GM12878 (cell line): ENCODE measurements around the gene DNMT3B. TPM values are rescaled to one million over a fixed set of nuclear protein-coding genes. Genes with fewer than 3 reads are reported as not detected.

Experiments used
- ATAC-seq: fragments of 200-7000 bp; cut with Tn5 transposase; 3 replicates; pipeline ENCODE4 v1.9.1; 2020; ENCODE audit warnings: mild to moderate bottlenecking, moderate library complexity
- BruUV-seq: library from RNA; stranded (reverse); fragments of 400-500 nt; replicated peaks from 2 replicates; lab custom pipeline; 2021; lab: Mats Ljungman, UMichigan
- CTCF ChIA-PET: fragments of 300-600 bp; sonication (Branson Sonifier 250); formaldehyde crosslinking; extraction: SDS; loops from one replicate; lab custom pipeline; 2021; ENCODE audit warnings: inconsistent platforms; lab: Yijun Ruan, JAX
- POLR2A ChIA-PET: fragments of 350-600 bp; formaldehyde crosslinking; extraction: SDS; loops from one replicate; lab custom pipeline; 2021; ENCODE audit warnings: inconsistent platforms; lab: Charles Lee
- RAD21 ChIA-PET: fragments of 300-600 bp; sonication (Branson Sonifier 250); formaldehyde crosslinking; loops from one replicate; lab custom pipeline; 2023; ENCODE audit warnings: antibody characterized with exemption; ENCODE audit not compliant: unreplicated experiment; lab: Charles Lee
- SMC1A ChIA-PET: fragments of 300-600 bp; sonication (Branson Sonifier 250); formaldehyde crosslinking; loops from one replicate; lab custom pipeline; 2023; ENCODE audit not compliant: unreplicated experiment, uncharacterized antibody; lab: Charles Lee
- DNase-seq: peaks from one replicate; pipeline ENCODE4 v3.0.0-alpha.2; 2011; ENCODE audit warnings: low read depth, low spot score
- FAIRE-seq: peaks from 3 replicates; lab custom pipeline; 2011; peaks lifted over from hg19 to GRCh38; lab: Jason Lieb, UNC
- H2AFZ ChIP-seq: 2 replicates; pipeline ENCODE4 v1.6.0; 2011; ENCODE audit warnings: low read depth, low read length, control low read depth; ENCODE audit not compliant: control insufficient read depth
- H3K27ac ChIP-seq: 2 replicates; pipeline ENCODE4 v1.5.1; 2011; ENCODE audit warnings: control low read depth; ENCODE audit not compliant: control insufficient read depth, insufficient read depth
- H3K27me3 ChIP-seq, 2 experiments: replicated peaks in 1 of 2; 2 replicates each; pipeline versions ENCODE4 v1.6.0 to v1.6.1; 2011; ENCODE audit warnings: low read length in 1 of 2; ENCODE audit not compliant: control insufficient read depth in 2 of 2, insufficient read depth in 2 of 2
- H3K36me3 ChIP-seq, 2 experiments: 2 replicates each; pipeline ENCODE4 v1.5.1; 2011; ENCODE audit warnings: low read length in 1 of 2; ENCODE audit not compliant: control insufficient read depth in 2 of 2, insufficient read depth in 2 of 2
- H3K4me1 ChIP-seq: 2 replicates; pipeline ENCODE4 v1.6.1; 2011; ENCODE audit warnings: mild to moderate bottlenecking, low read length, moderate library complexity, mixed read lengths; ENCODE audit not compliant: control insufficient read depth, insufficient read depth
- H3K4me2 ChIP-seq: 2 replicates; pipeline ENCODE4 v1.6.0; 2011; ENCODE audit warnings: control low read depth; ENCODE audit not compliant: control insufficient read depth, insufficient read depth
- H3K4me3 ChIP-seq: fragments of 200-600 bp; sonication (generic); 2 replicates; pipeline ENCODE4 v1.5.1; 2016
- H3K79me2 ChIP-seq: 2 replicates; pipeline ENCODE4 v1.6.0; 2011; ENCODE audit warnings: low read length; ENCODE audit not compliant: control insufficient read depth, insufficient read depth
- H3K9ac ChIP-seq: 2 replicates; pipeline ENCODE4 v1.8.0; 2011; ENCODE audit warnings: low read length, control low read depth, mixed read lengths; ENCODE audit not compliant: control insufficient read depth, insufficient read depth
- H3K9me3 ChIP-seq: replicated peaks from 3 replicates; pipeline ENCODE4 v1.5.1; 2011; ENCODE audit warnings: mild to moderate bottlenecking, low read length; ENCODE audit not compliant: control insufficient read depth, insufficient read depth
- H4K20me1 ChIP-seq: 2 replicates; pipeline ENCODE4 v1.6.0; 2011; ENCODE audit not compliant: control insufficient read depth, insufficient read depth
- ATF7 ChIP-seq: fragments of 450-650 bp; IDR thresholded peaks from 2 replicates; pipeline ENCODE4 v1.6.1; 2016; ENCODE audit warnings: low read depth, mild to moderate bottlenecking
- CEBPB ChIP-seq, 2 experiments: fragments of 150-350 bp in 1 of 2; IDR thresholded peaks; 2 replicates each; pipeline ENCODE4 v1.6.1; 2012 to 2014; ENCODE audit warnings: low read depth in 2 of 2, low read length in 2 of 2, borderline replicate concordance in 1 of 2, inconsistent platforms in 1 of 2
- EED ChIP-seq: sonication (generic); IDR thresholded peaks from 2 replicates; pipeline ENCODE4 v1.6.1; 2016; ENCODE audit warnings: antibody characterized with exemption, low read depth
- ETV6 ChIP-seq, 2 experiments: fragments of 450-650 bp in 1 of 2; IDR thresholded peaks in 1 of 2; conservative IDR thresholded peaks in 1 of 2; 2 replicates each; pipeline ENCODE4 v1.6.1; 2014; ENCODE audit warnings: antibody characterized with exemption in 1 of 2, borderline replicate concordance in 1 of 2, low read depth in 1 of 2, mild to moderate bottlenecking in 1 of 2, moderate library complexity in 1 of 2
- KAT2A ChIP-seq: conservative IDR thresholded peaks from 2 replicates; pipeline ENCODE4 v1.6.1; 2011; ENCODE audit warnings: low read depth, low read length; ENCODE audit not compliant: control insufficient read depth
- MTA2 ChIP-seq: fragments of 450-650 bp; IDR thresholded peaks from 2 replicates; pipeline ENCODE4 v1.6.1; 2016; ENCODE audit warnings: low read depth, mild to moderate bottlenecking, moderate library complexity
- SMAD5 ChIP-seq: IDR thresholded peaks from 2 replicates; pipeline ENCODE4 v1.6.1; 2016; ENCODE audit warnings: antibody characterized with exemption, low read depth
- ZNF592 ChIP-seq: fragments of 450-650 bp; IDR thresholded peaks from 2 replicates; pipeline ENCODE4 v1.6.1; 2017; ENCODE audit warnings: mild to moderate bottlenecking, moderate library complexity
- WGBS: methylation state at CpG from one replicate; pipeline ENCODE4 v1.1.6; 2016; ENCODE audit warnings: low lambda C conversion rate; ENCODE audit not compliant: insufficient replicate concordance, insufficient coverage; ENCODE audit errors: missing lambda C conversion rate; 5-methylcytosine and 5-hydroxymethylcytosine counted together
- in situ Hi-C: fragments of 300-500 bp; cut with MboI; formaldehyde crosslinking; loops from 9 replicates; pipeline ENCODE4 v1.14.3; 2018; ENCODE audit warnings: mixed read lengths
- intact Hi-C: fragments of 100-400 bp; cut with micrococcal nuclease; formaldehyde crosslinking; loops from one replicate; pipeline ENCODE4 v1.14.2; 2022; ENCODE audit not compliant: unreplicated experiment
- polyA plus RNA-seq, 11 experiments: library from polyadenylated mRNA; depleted of rRNA in 4 of 11; unstranded in 6 of 11; stranded (reverse) in 5 of 11; fragments of >200 nt; fragmentation: Nextera tagmentation in 4 of 11; fragmentation: Illumina TruSeq in 1 of 11; extraction: Ambion mirVana in 4 of 11; extraction: Trizol in 1 of 11; gene quantifications; 1 replicate in 1 of 11; 2 replicates in 10 of 11; pipeline versions ENCODE4 v1.2.1 to v1.2.3, GENCODE V29; 2011 to 2016; ENCODE audit warnings: inconsistent platforms in 2 of 11, missing spikeins in 2 of 11, low read depth in 1 of 11
- total RNA-seq, 4 experiments: library from RNA; depleted of rRNA in 3 of 4; stranded (reverse); fragments of >200 nt in 3 of 4; fragmentation: Illumina TruSeq in 1 of 4; extraction: Trizol in 1 of 4; gene quantifications; 2 replicates each; pipeline versions ENCODE4 v1.2.1 to v1.2.3, GENCODE V29; 2013 to 2021
- TF ChIP-seq, protein P1 (sequence below): fragments of 450-650 bp; IDR thresholded peaks from 2 replicates; pipeline ENCODE4 v1.6.1; 2018; ENCODE audit warnings: borderline replicate concordance, mild to moderate bottlenecking; ENCODE audit not compliant: partially characterized antibody
- TF ChIP-seq, protein P2 (sequence below): fragments of 450-650 bp; formaldehyde crosslinking; IDR thresholded peaks from 2 replicates; pipeline ENCODE4 v1.4.0; 2022; ENCODE audit warnings: mild to moderate bottlenecking, moderate library complexity

The DNMT3B gene
- total and polyA plus RNA-seq, 10 of the 15 experiments (the other 5 are each of a cell fraction or from before 2014, with no cell fraction given) = 0.23 to 1.9 (median 1.1) TPM

DNA sequence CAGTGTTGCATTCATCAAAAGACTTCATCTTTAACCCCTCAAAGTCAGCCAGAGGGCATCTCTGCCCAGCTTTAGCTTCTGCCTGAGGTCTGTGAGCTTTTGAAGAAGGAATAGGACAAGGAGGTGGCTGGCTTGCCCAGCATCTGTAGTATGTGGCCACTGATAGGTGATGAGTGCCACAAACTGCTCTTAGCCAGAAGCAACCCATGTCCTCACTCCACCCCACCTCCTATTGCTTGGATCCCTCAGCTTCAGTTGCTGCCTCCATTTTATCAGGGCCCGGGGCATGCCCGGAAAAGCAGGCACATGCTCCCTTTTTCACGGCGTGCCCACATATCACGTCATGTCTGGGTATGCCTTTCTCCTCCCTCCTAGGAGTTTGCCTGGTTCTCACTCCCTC, 84.7 kb downstream of the DNMT3B start (continued):
- TF ChIP-seq, protein P1, sequence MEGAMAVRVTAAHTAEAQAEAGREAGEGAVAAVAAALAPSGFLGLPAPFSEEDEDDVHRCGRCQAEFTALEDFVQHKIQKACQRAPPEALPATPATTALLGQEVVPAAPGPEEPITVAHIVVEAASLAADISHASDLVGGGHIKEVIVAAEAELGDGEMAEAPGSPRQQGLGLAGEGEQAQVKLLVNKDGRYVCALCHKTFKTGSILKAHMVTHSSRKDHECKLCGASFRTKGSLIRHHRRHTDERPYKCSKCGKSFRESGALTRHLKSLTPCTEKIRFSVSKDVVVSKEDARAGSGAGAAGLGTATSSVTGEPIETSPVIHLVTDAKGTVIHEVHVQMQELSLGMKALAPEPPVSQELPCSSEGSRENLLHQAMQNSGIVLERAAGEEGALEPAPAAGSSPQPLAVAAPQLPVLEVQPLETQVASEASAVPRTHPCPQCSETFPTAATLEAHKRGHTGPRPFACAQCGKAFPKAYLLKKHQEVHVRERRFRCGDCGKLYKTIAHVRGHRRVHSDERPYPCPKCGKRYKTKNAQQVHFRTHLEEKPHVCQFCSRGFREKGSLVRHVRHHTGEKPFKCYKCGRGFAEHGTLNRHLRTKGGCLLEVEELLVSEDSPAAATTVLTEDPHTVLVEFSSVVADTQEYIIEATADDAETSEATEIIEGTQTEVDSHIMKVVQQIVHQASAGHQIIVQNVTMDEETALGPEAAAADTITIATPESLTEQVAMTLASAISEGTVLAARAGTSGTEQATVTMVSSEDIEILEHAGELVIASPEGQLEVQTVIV = no peak
- TF ChIP-seq CEBPB (IDR thresholded peaks at IDR 0.05; ENCODE audit: borderline replicate concordance in 1 of 2, low read depth in 2 of 2, low read length in 2 of 2) = no peak
- TF ChIP-seq KAT2A = no peak
- no peak for TF ChIP-seq SMAD5

GRCh38 chr20:32847964-32848363, 85.8 kb downstream of the DNMT3B start:
- RAD21 ChIA-PET = no interaction called here
- Histone ChIP-seq H3K4me1 (no peaks in the 10 kb centered on the region), H3K9ac (no peak overlapping the region), H2AFZ (no peak overlapping the region), H3K36me3 (peaks cover 8 to 43% of the 10 kb centered on the region in 2 experiments), H3K27ac (no peak overlapping the region), H3K79me2 (peaks cover 2% of the 10 kb centered on the region; the same call in 1 of the 2 replicates), H3K27me3 (no peaks in the 10 kb centered on the region), H3K4me2 (no peak overlapping the region), H3K4me3 (no peak overlapping the region), H4K20me1 (no peaks in the 10 kb centered on the region), H3K9me3 (no peaks in the 10 kb centered on the region)
- POLR2A ChIA-PET = no interaction called here
- DNase-seq (no peak), FAIRE-seq (no peak), ATAC-seq (no peak)
- intact Hi-C loops (no loop called here), in situ Hi-C loops (no loop called here)
- SMC1A ChIA-PET = no interaction called here
- CTCF ChIA-PET = interaction anchor here (0.6 kb wide), 1 partner anchor 505 kb away, joined by 3 read pairs; no protein-coding TSS in a partner anchor
- BruUV-seq = no TSS peak
- no peak for TF ChIP-seq ETV6 (conservative IDR thresholded peaks at IDR 0.05 in 1 of 2, IDR thresholded peaks at IDR 0.05 in 1 of 2; ENCODE audit: borderline replicate concordance in 1 of 2, low read depth in 1 of 2)
- no peak for TF ChIP-seq MTA2
- no peak for TF ChIP-seq EED
- TF ChIP-seq ATF7 = no peak
- TF ChIP-seq, protein P2, sequence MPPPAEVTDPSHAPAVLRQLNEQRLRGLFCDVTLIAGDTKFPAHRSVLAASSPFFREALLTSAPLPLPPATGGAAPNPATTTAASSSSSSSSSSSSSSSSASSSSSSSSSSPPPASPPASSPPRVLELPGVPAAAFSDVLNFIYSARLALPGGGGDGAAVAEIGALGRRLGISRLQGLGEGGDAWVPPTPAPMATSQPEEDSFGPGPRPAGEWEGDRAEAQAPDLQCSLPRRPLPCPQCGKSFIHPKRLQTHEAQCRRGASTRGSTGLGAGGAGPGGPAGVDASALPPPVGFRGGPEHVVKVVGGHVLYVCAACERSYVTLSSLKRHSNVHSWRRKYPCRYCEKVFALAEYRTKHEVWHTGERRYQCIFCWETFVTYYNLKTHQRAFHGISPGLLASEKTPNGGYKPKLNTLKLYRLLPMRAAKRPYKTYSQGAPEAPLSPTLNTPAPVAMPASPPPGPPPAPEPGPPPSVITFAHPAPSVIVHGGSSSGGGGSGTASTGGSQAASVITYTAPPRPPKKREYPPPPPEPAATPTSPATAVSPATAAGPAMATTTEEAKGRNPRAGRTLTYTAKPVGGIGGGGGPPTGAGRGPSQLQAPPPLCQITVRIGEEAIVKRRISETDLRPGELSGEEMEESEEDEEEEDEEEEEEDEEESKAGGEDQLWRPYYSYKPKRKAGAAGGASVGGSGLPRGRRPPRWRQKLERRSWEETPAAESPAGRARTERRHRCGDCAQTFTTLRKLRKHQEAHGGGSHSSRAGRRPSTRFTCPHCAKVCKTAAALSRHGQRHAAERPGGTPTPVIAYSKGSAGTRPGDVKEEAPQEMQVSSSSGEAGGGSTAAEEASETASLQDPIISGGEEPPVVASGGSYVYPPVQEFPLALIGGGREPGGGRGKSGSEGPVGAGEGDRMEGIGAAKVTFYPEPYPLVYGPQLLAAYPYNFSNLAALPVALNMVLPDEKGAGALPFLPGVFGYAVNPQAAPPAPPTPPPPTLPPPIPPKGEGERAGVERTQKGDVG (CRISPR knock-in tag) = no peak
- no peak for TF ChIP-seq ZNF592
- WGBS = 71% methylated on average over 2 of the region's 5 CpGs
